ENCODE data around the gene ZNF592. TPM values are rescaled to one million over a fixed set of nuclear protein-coding genes. Genes with fewer than 3 reads are reported as not detected.

ZNF592 gene
- total and polyA plus RNA-seq, 2 experiments from 2014 or later, result 8.1 to 19.2 TPM

GRCh38 chr15:84794162-84794547 lies 45.8 kb downstream of the ZNF592 start:
- no peak for DNase-seq (ENCODE audit: low read depth in 1 of 2, low spot score in 1 of 2)
- H3K36me3 ChIP-seq, result peaks cover 35% of the 10 kb centered on the region
- H3K27ac ChIP-seq, result no peak overlapping the region
- no peak overlapping the region for H3K4me3 ChIP-seq
- H3K9me3 ChIP-seq (ENCODE audit: low read depth), result no peaks in the 10 kb centered on the region
- H3K27me3 ChIP-seq, result no peaks in the 10 kb centered on the region
- no peak for TF ChIP-seq CTCF (IDR thresholded peaks at IDR 0.05; ENCODE audit: low read depth, low read length)
- peaks cover 9% of the 10 kb centered on the region for H3K4me1 ChIP-seq (ENCODE audit: low read depth)

GRCh38 chr15:84795186-84795585 lies 46.8 kb downstream of the ZNF592 start:
- Histone ChIP-seq H3K36me3 (peaks cover 38% of the 10 kb centered on the region), H3K27me3 (no peaks in the 10 kb centered on the region), H3K9me3 (ENCODE audit: low read depth) (no peaks in the 10 kb centered on the region), H3K4me1 (ENCODE audit: low read depth) (no peaks in the 10 kb centered on the region), H3K27ac (no peak overlapping the region), H3K4me3 (no peak overlapping the region)
- TF ChIP-seq CTCF (IDR thresholded peaks at IDR 0.05; ENCODE audit: low read depth, low read length), result no peak
- DNase-seq (ENCODE audit: low read depth in 1 of 2, low spot score in 1 of 2), result no peak

GRCh38 chr15:84797212-84797611 lies 48.8 kb downstream of the ZNF592 start:
- no peak overlapping the region for H3K27ac ChIP-seq
- H3K27me3 ChIP-seq, result no peaks in the 10 kb centered on the region
- no peaks in the 10 kb centered on the region for H3K4me1 ChIP-seq (ENCODE audit: low read depth)
- peaks cover 50% of the 10 kb centered on the region for H3K36me3 ChIP-seq
- no peak for TF ChIP-seq CTCF (IDR thresholded peaks at IDR 0.05; ENCODE audit: low read depth, low read length)
- no peak for DNase-seq (ENCODE audit: low read depth in 1 of 2, low spot score in 1 of 2)
- H3K4me3 ChIP-seq, result no peak overlapping the region
- no peaks in the 10 kb centered on the region for H3K9me3 ChIP-seq (ENCODE audit: low read depth)

- H3K27ac ChIP-seq, result no peak overlapping the region
- H3K36me3 ChIP-seq, result peaks cover 47% of the 10 kb centered on the region
- no peak for TF ChIP-seq CTCF (IDR thresholded peaks at IDR 0.05; ENCODE audit: low read depth, low read length)
Measured at GRCh38 chr15:84797801-84798200, 49.4 kb downstream of the ZNF592 start.

GRCh38 chr15:84798436-84798946 lies 50.1 kb downstream of the ZNF592 start:
- Histone ChIP-seq H3K4me3 (no peak overlapping the region), H3K4me1 (ENCODE audit: low read depth) (no peaks in the 10 kb centered on the region), H3K27me3 (no peaks in the 10 kb centered on the region), H3K27ac (no peak overlapping the region), H3K36me3 (peaks cover 42% of the 10 kb centered on the region), H3K9me3 (ENCODE audit: low read depth) (no peaks in the 10 kb centered on the region)
- TF ChIP-seq CTCF (IDR thresholded peaks at IDR 0.05; ENCODE audit: low read depth, low read length), result no peak
- no peak for DNase-seq (ENCODE audit: low read depth in 1 of 2, low spot score in 1 of 2)

More at GRCh38 chr15:84797801-84798200, 49.4 kb downstream of the ZNF592 start:
- Histone ChIP-seq H3K9me3 (ENCODE audit: low read depth) (no peaks in the 10 kb centered on the region), H3K4me3 (no peak overlapping the region), H3K27me3 (no peaks in the 10 kb centered on the region), H3K4me1 (ENCODE audit: low read depth) (no peaks in the 10 kb centered on the region)
- DNase-seq (ENCODE audit: low read depth in 1 of 2, low spot score in 1 of 2), result no peak
